Mesendoderm (in vitro differentiated cells): Measurements from ENCODE around the gene RTN4. TPM values are rescaled to one million over a fixed set of nuclear protein-coding genes. Genes with fewer than 3 reads are reported as not detected.
A peak's percentile ranks its signal among the peaks of the same experiment; 100 is the strongest.

Source experiments
- DNase-seq: peaks from one replicate; pipeline ENCODE4 v3.0.0; 2013
- H2AK5ac ChIP-seq: 2 replicates; pipeline ENCODE4 v1.6.1; 2013; ENCODE audit warnings: low read length, inconsistent platforms
- H2BK120ac ChIP-seq: 2 replicates; pipeline ENCODE4 v1.6.1; 2013; ENCODE audit warnings: low read depth, mild to moderate bottlenecking, low read length, moderate library complexity, mixed read lengths
- H2BK15ac ChIP-seq: replicated peaks from 2 replicates; pipeline ENCODE4 v1.6.1; 2013; ENCODE audit warnings: low read depth, mild to moderate bottlenecking, moderate library complexity
- H2BK5ac ChIP-seq: 2 replicates; pipeline ENCODE4 v1.6.1; 2013; ENCODE audit warnings: low read length, inconsistent platforms
- H3K18ac ChIP-seq: 2 replicates; pipeline ENCODE4 v1.6.1; 2013; ENCODE audit warnings: mild to moderate bottlenecking, low read length, mixed read lengths
- H3K23ac ChIP-seq: one replicate; pipeline ENCODE4 v1.6.1; 2013; ENCODE audit warnings: low read length
- H3K27ac ChIP-seq: 2 replicates; pipeline ENCODE4 v1.5.1; 2013; ENCODE audit warnings: low read depth, mild to moderate bottlenecking, inconsistent platforms, low read length, moderate library complexity
- H3K27me3 ChIP-seq: 2 replicates; pipeline ENCODE4 v1.6.1; 2013; ENCODE audit warnings: low read length, control low read depth, mild to moderate bottlenecking, inconsistent platforms; ENCODE audit not compliant: insufficient read depth, poor library complexity
- H3K36me3 ChIP-seq: 2 replicates; pipeline ENCODE4 v1.6.1; 2013; ENCODE audit warnings: low read length, inconsistent platforms; ENCODE audit not compliant: control insufficient read depth, insufficient read depth
- H3K4ac ChIP-seq: one replicate; pipeline ENCODE4 v1.6.1; 2013; ENCODE audit warnings: low read depth, mild to moderate bottlenecking, low read length, moderate library complexity
- H3K4me1 ChIP-seq: 2 replicates; pipeline ENCODE4 v1.6.1; 2013; ENCODE audit warnings: low read depth, low read length, inconsistent platforms; ENCODE audit not compliant: control insufficient read depth
- H3K4me2 ChIP-seq: 2 replicates; pipeline ENCODE4 v1.6.1; 2013; ENCODE audit warnings: low read length
- H3K4me3 ChIP-seq: 2 replicates; pipeline ENCODE4 v1.5.1; 2013; ENCODE audit warnings: mild to moderate bottlenecking, low read length
- H3K56ac ChIP-seq: one replicate; pipeline ENCODE4 v1.6.1; 2013; ENCODE audit warnings: low read length
- H3K79me1 ChIP-seq: 2 replicates; pipeline ENCODE4 v1.6.1; 2013; ENCODE audit warnings: low read length, inconsistent platforms
- H3K79me2 ChIP-seq: 2 replicates; pipeline ENCODE4 v1.6.1; 2013; ENCODE audit warnings: mild to moderate bottlenecking, low read length; ENCODE audit not compliant: control insufficient read depth, insufficient read depth
- H3K9ac ChIP-seq: 2 replicates; pipeline ENCODE4 v1.6.1; 2013; ENCODE audit warnings: low read length, inconsistent platforms
- H4K5ac ChIP-seq: one replicate; pipeline ENCODE4 v1.6.1; 2013; ENCODE audit warnings: low read length
- H4K8ac ChIP-seq: one replicate; pipeline ENCODE4 v1.6.1; 2013; ENCODE audit warnings: low read depth, mild to moderate bottlenecking, control low read depth, low read length, moderate library complexity
- WGBS: extraction: QIAGEN DNeasy Blood & Tissue Kit; methylation state at CpG from one replicate; pipeline ENCODE4 v1.1.7; 2013; ENCODE audit warnings: low lambda C conversion rate, missing lambda C conversion rate; ENCODE audit not compliant: insufficient coverage; ENCODE audit errors: extremely low coverage; 5-methylcytosine and 5-hydroxymethylcytosine counted together
- small RNA-seq: library from polyadenylated mRNA; stranded (forward); fragments of <200 nt; extraction: miRNeasy Mini kit (QIAGEN cat#:217004); gene quantifications from one replicate; pipeline ENCODE3, GENCODE V24; 2013; ENCODE audit not compliant: insufficient read depth

Gene RTN4

GRCh38 chr2:54927085-54927750 is 123.0 kb downstream of the RTN4 start:
- Histone ChIP-seq H3K79me2 (no peaks in the 10 kb centered on the region), H2BK15ac (no peak overlapping the region), H3K23ac (no peak overlapping the region), H3K4me1 (no peaks in the 10 kb centered on the region), H3K9ac (no peak overlapping the region), H4K5ac (no peak overlapping the region), H3K4me3 (no peak overlapping the region), H2BK5ac (no peak overlapping the region), H3K56ac (no peak overlapping the region), H3K27me3 (no peaks in the 10 kb centered on the region), H3K79me1 (no peaks in the 10 kb centered on the region), H3K4me2 (no peak overlapping the region), H3K18ac (no peak overlapping the region), H4K8ac (no peak overlapping the region), H3K4ac (no peak overlapping the region), H2AK5ac (no peak overlapping the region), H2BK120ac (no peak overlapping the region), H3K27ac (no peak overlapping the region), H3K36me3 (no peaks in the 10 kb centered on the region)
- no peak for DNase-seq
- WGBS = no CpG with 5 or more reads among the region's 8 CpGs

- Histone ChIP-seq H3K23ac (peak overlapping the region; percentile 45), H3K9ac (no peak overlapping the region), H3K27ac (no peak overlapping the region), H2BK5ac (no peak overlapping the region), H2BK15ac (no peak overlapping the region), H3K36me3 (no peaks in the 10 kb centered on the region), H3K79me2 (no peaks in the 10 kb centered on the region), H3K4me2 (no peak overlapping the region), H3K18ac (no peak overlapping the region), H3K79me1 (no peaks in the 10 kb centered on the region), H3K4me1 (no peaks in the 10 kb centered on the region), H2AK5ac (no peak overlapping the region), H2BK120ac (no peak overlapping the region), H3K27me3 (no peaks in the 10 kb centered on the region), H3K4ac (no peak overlapping the region), H3K4me3 (no peak overlapping the region), H3K56ac (no peak overlapping the region), H4K5ac (no peak overlapping the region), H4K8ac (no peak overlapping the region)
- no peak for DNase-seq
- no CpG with 5 or more reads among the region's 4 CpGs for whole genome bisulfite sequencing
These were observed 125.2 kb downstream of the RTN4 start for GRCh38 chr2:54925022-54925421.

GRCh38 chr2:54924121-54924520 is 126.1 kb downstream of the RTN4 start:
- no peak overlapping the region for H3K56ac ChIP-seq
- H3K79me2 ChIP-seq = no peaks in the 10 kb centered on the region
- H3K79me1 ChIP-seq = no peaks in the 10 kb centered on the region
- H4K5ac ChIP-seq = no peak overlapping the region
- H3K23ac ChIP-seq = no peak overlapping the region
- DNase-seq = no peak
- no peak overlapping the region for H2BK120ac ChIP-seq
- no peak overlapping the region for H2BK5ac ChIP-seq
- no peak overlapping the region for H3K27ac ChIP-seq
- no peak overlapping the region for H3K9ac ChIP-seq
- no peak overlapping the region for H2AK5ac ChIP-seq
- no peak overlapping the region for H3K4me3 ChIP-seq
- WGBS = no CpG with 5 or more reads among the region's 1 CpG
- no peak overlapping the region for H3K18ac ChIP-seq
- H2BK15ac ChIP-seq = no peak overlapping the region
- no peaks in the 10 kb centered on the region for H3K4me1 ChIP-seq
- no peak overlapping the region for H4K8ac ChIP-seq
- H3K36me3 ChIP-seq = no peaks in the 10 kb centered on the region
- H3K27me3 ChIP-seq = no peaks in the 10 kb centered on the region
- no peak overlapping the region for H3K4ac ChIP-seq
- no peak overlapping the region for H3K4me2 ChIP-seq

Small RNA genes lying within 50 kb of the gene (small RNA-seq; reads per million reads assigned to genes)
- not detected for gene RNU6-433P
